ENCODE measurements around the gene ARAP2.

Gene ARAP2

DNA sequence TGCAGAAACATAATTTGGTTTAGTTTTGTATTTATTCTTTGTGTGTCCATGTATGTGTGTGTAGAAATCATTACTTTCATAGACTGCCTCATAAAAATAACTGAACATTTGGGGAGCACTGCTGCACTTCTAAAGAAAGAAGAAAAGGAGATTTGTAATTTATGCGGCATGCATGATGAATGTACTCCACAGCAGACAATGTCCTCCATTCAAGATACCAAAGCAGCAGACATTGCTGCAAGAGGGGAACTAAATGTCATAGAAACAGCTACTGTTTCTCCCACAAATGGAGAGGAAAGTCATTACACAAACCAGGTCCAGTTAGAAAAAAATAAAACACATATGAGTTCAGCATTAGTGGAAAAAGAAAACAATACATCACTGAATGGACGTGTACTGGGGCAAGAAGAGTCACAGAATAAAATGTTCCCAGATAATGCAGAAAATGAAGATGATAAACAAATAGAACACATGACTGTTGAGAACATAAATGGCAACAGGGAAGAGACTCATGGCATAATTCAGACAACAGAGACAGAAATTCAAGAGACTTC lies 39.7 kb upstream of the ARAP2 start:
- no peaks in the 10 kb centered on the region for H3K36me3 ChIP-seq (ENCODE audit: insufficient read depth, low read length)
- no peaks in the 10 kb centered on the region for H3K9me3 ChIP-seq (ENCODE audit: insufficient read depth, low read length, severe bottlenecking)
- H3K9ac ChIP-seq (ENCODE audit: low read depth, low read length): no peak overlapping the region
- ATAC-seq (ENCODE audit: insufficient read depth, low read depth) (no peak), DNase-seq (no peak)
- H4K20me1 ChIP-seq (ENCODE audit: insufficient read depth, low read length): no peaks in the 10 kb centered on the region
- H3K4me3 ChIP-seq (ENCODE audit: low read depth in 1 of 2, low read length in 2 of 2): no peak overlapping the region
- no peak overlapping the region for H2AFZ ChIP-seq (ENCODE audit: low read depth, low read length)
- H3K27ac ChIP-seq (ENCODE audit: low read length): no peak overlapping the region
- TF ChIP-seq EZH2 (IDR thresholded peaks at IDR 0.05; ENCODE audit: borderline replicate concordance, low read depth, low read length, severe bottlenecking): no peak
- TF ChIP-seq, protein P1, sequence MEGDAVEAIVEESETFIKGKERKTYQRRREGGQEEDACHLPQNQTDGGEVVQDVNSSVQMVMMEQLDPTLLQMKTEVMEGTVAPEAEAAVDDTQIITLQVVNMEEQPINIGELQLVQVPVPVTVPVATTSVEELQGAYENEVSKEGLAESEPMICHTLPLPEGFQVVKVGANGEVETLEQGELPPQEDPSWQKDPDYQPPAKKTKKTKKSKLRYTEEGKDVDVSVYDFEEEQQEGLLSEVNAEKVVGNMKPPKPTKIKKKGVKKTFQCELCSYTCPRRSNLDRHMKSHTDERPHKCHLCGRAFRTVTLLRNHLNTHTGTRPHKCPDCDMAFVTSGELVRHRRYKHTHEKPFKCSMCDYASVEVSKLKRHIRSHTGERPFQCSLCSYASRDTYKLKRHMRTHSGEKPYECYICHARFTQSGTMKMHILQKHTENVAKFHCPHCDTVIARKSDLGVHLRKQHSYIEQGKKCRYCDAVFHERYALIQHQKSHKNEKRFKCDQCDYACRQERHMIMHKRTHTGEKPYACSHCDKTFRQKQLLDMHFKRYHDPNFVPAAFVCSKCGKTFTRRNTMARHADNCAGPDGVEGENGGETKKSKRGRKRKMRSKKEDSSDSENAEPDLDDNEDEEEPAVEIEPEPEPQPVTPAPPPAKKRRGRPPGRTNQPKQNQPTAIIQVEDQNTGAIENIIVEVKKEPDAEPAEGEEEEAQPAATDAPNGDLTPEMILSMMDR (IDR thresholded peaks at IDR 0.05; ENCODE audit: borderline replicate concordance, extremely low read depth, low read length, poor library complexity, severe bottlenecking): no peak
- peaks cover 17% of the 10 kb centered on the region for H3K4me1 ChIP-seq (ENCODE audit: insufficient read depth, low read length)
- no peaks in the 10 kb centered on the region for H3K27me3 ChIP-seq (ENCODE audit: insufficient read depth, low read length, poor library complexity)
- no peak overlapping the region for H3K4me2 ChIP-seq (ENCODE audit: insufficient read depth, low read length)
- no peaks in the 10 kb centered on the region for H3K79me2 ChIP-seq (ENCODE audit: insufficient read depth, low read length)

DNA sequence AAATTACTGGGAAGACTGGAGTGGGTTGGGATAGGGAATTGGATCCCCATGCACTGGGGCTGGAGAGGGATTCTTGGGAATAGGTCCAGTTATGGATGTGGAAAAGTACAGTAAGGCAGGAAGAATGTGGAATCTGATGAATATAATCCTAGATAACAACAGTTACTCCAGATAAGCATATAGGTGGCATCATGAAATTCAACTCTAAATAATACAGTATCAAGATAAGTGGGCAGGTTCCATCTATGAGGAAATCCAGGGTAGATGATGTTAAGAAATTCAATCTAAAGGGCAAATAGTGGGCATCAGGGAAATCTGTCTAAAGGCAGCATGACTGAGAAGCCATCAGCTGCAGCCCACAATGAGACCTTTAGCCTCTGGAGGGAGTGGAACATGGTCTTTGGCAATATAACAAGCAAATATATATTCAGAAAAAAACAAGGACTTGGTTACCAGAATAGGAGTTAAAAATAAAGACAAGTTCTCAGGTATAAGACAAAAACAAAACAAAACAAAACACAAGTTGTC lies 38.3 kb upstream of the ARAP2 start:
- Histone ChIP-seq H2AFZ (ENCODE audit: low read depth, low read length) (no peak overlapping the region), H3K36me3 (ENCODE audit: insufficient read depth, low read length) (no peaks in the 10 kb centered on the region), H3K27me3 (ENCODE audit: insufficient read depth, low read length, poor library complexity) (no peaks in the 10 kb centered on the region), H3K79me2 (ENCODE audit: insufficient read depth, low read length) (no peaks in the 10 kb centered on the region), H3K4me2 (ENCODE audit: insufficient read depth, low read length) (no peak overlapping the region), H3K27ac (ENCODE audit: low read length) (no peak overlapping the region), H3K4me1 (ENCODE audit: insufficient read depth, low read length) (peaks cover 26% of the 10 kb centered on the region), H3K9me3 (ENCODE audit: insufficient read depth, low read length, severe bottlenecking) (no peaks in the 10 kb centered on the region), H4K20me1 (ENCODE audit: insufficient read depth, low read length) (no peaks in the 10 kb centered on the region), H3K4me3 (ENCODE audit: low read depth in 1 of 2, low read length in 2 of 2) (no peak overlapping the region), H3K9ac (ENCODE audit: low read depth, low read length) (no peak overlapping the region)
- TF ChIP-seq, protein P1 (IDR thresholded peaks at IDR 0.05; ENCODE audit: borderline replicate concordance, extremely low read depth, low read length, poor library complexity, severe bottlenecking): no peak
- TF ChIP-seq EZH2 (IDR thresholded peaks at IDR 0.05; ENCODE audit: borderline replicate concordance, low read depth, low read length, severe bottlenecking): no peak
- DNase-seq: no peak
- no peak for ATAC-seq (ENCODE audit: insufficient read depth, low read depth)

DNA sequence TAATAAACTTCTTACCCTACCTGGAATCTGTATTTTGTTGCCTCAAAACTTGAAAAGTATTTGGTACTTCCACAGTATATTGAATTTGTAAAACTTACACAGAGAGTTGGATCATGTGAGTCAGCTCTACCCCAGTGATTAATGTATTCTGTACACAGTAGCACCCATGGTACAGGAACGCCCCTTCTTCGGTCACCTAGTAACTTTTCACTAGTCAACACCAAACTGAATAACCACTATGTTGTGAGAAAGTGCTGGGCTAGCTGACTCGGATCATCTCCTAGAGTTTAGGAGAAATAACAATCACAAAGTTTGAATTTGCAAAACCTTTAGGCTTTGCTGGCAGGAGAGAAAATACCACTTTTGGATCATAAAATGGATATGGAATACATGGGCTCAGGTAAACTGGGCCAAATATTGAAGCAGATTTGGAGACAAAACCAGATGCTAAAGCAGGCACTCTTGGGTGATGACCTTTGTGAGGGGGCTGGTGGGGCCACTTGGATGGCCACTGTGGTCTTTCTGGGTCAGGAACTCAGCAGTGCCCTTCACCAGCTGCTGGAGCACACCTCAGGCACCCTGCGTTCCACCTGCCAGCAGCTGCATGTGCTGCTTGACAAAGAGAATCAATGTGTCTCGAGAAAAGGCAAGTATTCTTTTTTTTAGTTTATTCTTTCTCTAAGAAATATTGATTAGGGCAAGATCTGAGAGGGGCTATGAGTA lies 37.2 kb upstream of the ARAP2 start, which contains the start of gene DTHD1:
TSS of gene DTHD1 (plus strand) at position 233 of the 723 bp plus-strand sequence. CDS start at position 376, 143 bp downstream.
- Histone ChIP-seq H3K27ac (ENCODE audit: low read length) (no peak within 1 kb of the TSS), H3K79me2 (ENCODE audit: insufficient read depth, low read length) (no peaks in the 10 kb centered on the region), H3K9ac (ENCODE audit: low read depth, low read length) (no peak within 1 kb of the TSS), H3K4me2 (ENCODE audit: insufficient read depth, low read length) (no peak within 1 kb of the TSS), H3K4me3 (ENCODE audit: low read depth in 1 of 2, low read length in 2 of 2) (no peak within 1 kb of the TSS), H3K9me3 (ENCODE audit: insufficient read depth, low read length, severe bottlenecking) (no peaks in the 10 kb centered on the region), H3K4me1 (ENCODE audit: insufficient read depth, low read length) (peaks cover 25% of the 10 kb centered on the region), H3K36me3 (ENCODE audit: insufficient read depth, low read length) (no peaks in the 10 kb centered on the region), H3K27me3 (ENCODE audit: insufficient read depth, low read length, poor library complexity) (no peaks in the 10 kb centered on the region), H4K20me1 (ENCODE audit: insufficient read depth, low read length) (no peaks in the 10 kb centered on the region), H2AFZ (ENCODE audit: low read depth, low read length) (no peak within 1 kb of the TSS)
- ATAC-seq (ENCODE audit: insufficient read depth, low read depth) (no peak), DNase-seq (no peak)
- TF ChIP-seq, protein P1 (IDR thresholded peaks at IDR 0.05; ENCODE audit: borderline replicate concordance, extremely low read depth, low read length, poor library complexity, severe bottlenecking): no peak
- TF ChIP-seq EZH2 (IDR thresholded peaks at IDR 0.05; ENCODE audit: borderline replicate concordance, low read depth, low read length, severe bottlenecking): no peak

Measured in DND-41 (cell line).